HG03280 (cell line): ENCODE results near the gene BRD3OS.

Experiments
- ATAC-seq: cut with Tn5 transposase; IDR thresholded peaks from one replicate; pipeline ENCODE4 v1.9.1; 2021; ENCODE audit warnings: mild to moderate bottlenecking, moderate library complexity; ENCODE audit not compliant: unreplicated experiment

Gene BRD3OS

GRCh38 chr9:134024828-134025605 lies at the start of gene BRD3OS:
Gene BRD3OS, plus strand, starts transcription at chr9:134025481. Its CDS starts 1,267 bp downstream, at chr9:134026748.
- peak; percentile 87 for ATAC-seq

GRCh38 chr9:133975511-133975910 lies 49.8 kb upstream of the BRD3OS start:
- ATAC-seq, result no peak

- ATAC-seq, result no peak
Observed at GRCh38 chr9:133976191-133976861, 49.0 kb upstream of the BRD3OS start.

GRCh38 chr9:133976887-133977286 lies 48.4 kb upstream of the BRD3OS start:
- ATAC-seq, result no peak

- no peak for ATAC-seq
Observed at GRCh38 chr9:133977421-133978201, 47.7 kb upstream of the BRD3OS start.

GRCh38 chr9:133978226-133978898 lies 46.9 kb upstream of the BRD3OS start:
- no peak for ATAC-seq

- no peak for ATAC-seq
Observed at GRCh38 chr9:133978899-133979272, 46.4 kb upstream of the BRD3OS start.

- ATAC-seq, result no peak
Observed at GRCh38 chr9:133979273-133979920, 45.9 kb upstream of the BRD3OS start.

GRCh38 chr9:133979921-133980863 lies 45.1 kb upstream of the BRD3OS start:
- no peak for ATAC-seq

- ATAC-seq, result no peak
Observed at GRCh38 chr9:133980864-133981588, 44.3 kb upstream of the BRD3OS start.

GRCh38 chr9:133981589-133981957 lies 43.7 kb upstream of the BRD3OS start:
- ATAC-seq, result no peak

GRCh38 chr9:133981958-133982681 lies 43.2 kb upstream of the BRD3OS start:
- ATAC-seq, result no peak

GRCh38 chr9:133982971-133983720 lies 42.1 kb upstream of the BRD3OS start:
- no peak for ATAC-seq

- ATAC-seq, result no peak
Observed at GRCh38 chr9:133986061-133986460, 39.2 kb upstream of the BRD3OS start.

- no peak for ATAC-seq
Observed at GRCh38 chr9:133986774-133987445, 38.4 kb upstream of the BRD3OS start.

- ATAC-seq, result no peak
Observed at GRCh38 chr9:133987446-133987788, 37.9 kb upstream of the BRD3OS start.
